ENCODE results near the gene YTHDC1. TPM values are rescaled to one million over a fixed set of nuclear protein-coding genes. Genes with fewer than 3 reads are reported as not detected.

The YTHDC1 gene
- total and polyA plus RNA-seq, 2 experiments from 2014 or later = 29.8 to 38.0 TPM

DNA sequence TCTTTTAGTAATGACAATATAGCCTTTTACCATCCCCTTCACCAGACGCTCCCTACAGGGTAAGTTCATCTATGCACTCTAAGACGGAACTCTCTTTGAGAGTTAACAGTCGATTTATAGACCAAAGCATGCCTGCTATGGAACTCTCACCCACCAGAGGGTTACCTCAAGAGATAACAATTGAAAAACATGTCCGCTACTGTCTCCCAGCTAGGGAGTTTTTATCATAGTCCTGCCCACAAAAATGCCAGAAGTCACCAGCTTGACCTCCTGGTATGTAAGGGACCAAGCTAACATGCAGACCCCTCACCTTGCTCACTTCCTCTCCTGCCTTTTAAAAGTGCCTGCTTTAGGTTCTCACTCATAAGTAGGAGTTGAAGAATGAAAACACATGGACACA lies 16.7 kb upstream of the YTHDC1 start:
- Histone ChIP-seq H2AFZ (no peak overlapping the region), H3K9ac (no peak overlapping the region), H3K27ac (no peak overlapping the region), H3K79me2 (ENCODE audit: insufficient read depth) (no peaks in the 10 kb centered on the region), H4K20me1 (ENCODE audit: insufficient read depth) (no peaks in the 10 kb centered on the region), H3K36me3 (ENCODE audit: low read depth) (no peaks in the 10 kb centered on the region), H3K9me2 (ENCODE audit: insufficient read depth) (no peaks in the 10 kb centered on the region), H3K27me3 (replicated peaks; ENCODE audit: insufficient read depth) (no peaks in the 10 kb centered on the region), H3K9me3 (ENCODE audit: low read depth) (no peaks in the 10 kb centered on the region), H3K4me3 (no peak overlapping the region), H3K4me2 (ENCODE audit: unreplicated experiment) (no peak overlapping the region), H3F3A (ENCODE audit: insufficient read depth) (peaks cover 31% of the 10 kb centered on the region), H3K4me1 (ENCODE audit: insufficient read depth) (peaks cover 31% of the 10 kb centered on the region)
- no peak for DNase-seq
- TF ChIP-seq EZH2phosphoT487 (IDR thresholded peaks at IDR 0.05; ENCODE audit: insufficient read depth, low read depth) (no peak), EZH2 (IDR thresholded peaks at IDR 0.05; ENCODE audit: insufficient read depth, poor library complexity, severe bottlenecking) (no peak)
- in situ Hi-C loops (cut with MboI) = loop anchor here (25.0 kb wide), 1 partner anchor 479 kb away; the partner anchor contains the start of gene TMPRSS11D
- 75 to 80% methylated on average over 4 of the region's 4 CpGs for WGBS, 2 experiments (ENCODE audit: low coverage in 1 of 2, low lambda C conversion rate in 2 of 2, missing lambda C conversion rate in 2 of 2)

DNA sequence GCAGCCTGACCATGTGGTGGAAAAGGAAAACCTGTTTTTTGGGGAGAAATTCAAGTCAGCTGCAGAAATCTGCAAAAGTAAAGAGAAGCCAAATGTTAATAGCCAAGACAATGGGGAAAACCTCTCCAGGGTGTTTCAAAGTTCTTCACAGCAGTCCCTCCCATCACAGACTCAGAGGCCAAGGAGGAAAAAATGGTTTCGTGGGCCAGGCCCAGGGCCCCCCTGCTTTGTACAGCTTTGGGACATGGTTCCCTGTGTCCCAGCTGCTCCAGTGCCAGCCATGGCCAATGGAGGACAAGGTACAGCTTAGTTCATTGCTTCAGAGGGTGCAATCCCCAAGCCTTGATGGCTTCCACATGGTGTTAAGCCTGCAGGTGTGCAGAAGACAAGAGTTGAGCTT lies 15.2 kb upstream of the YTHDC1 start:
- H3K79me2 ChIP-seq (ENCODE audit: insufficient read depth) = no peaks in the 10 kb centered on the region
- H4K20me1 ChIP-seq (ENCODE audit: insufficient read depth) = no peaks in the 10 kb centered on the region
- no peaks in the 10 kb centered on the region for H3K27me3 ChIP-seq (replicated peaks; ENCODE audit: insufficient read depth)
- no peaks in the 10 kb centered on the region for H3K9me2 ChIP-seq (ENCODE audit: insufficient read depth)
- in situ Hi-C loops (cut with MboI) = loop anchor here (25.0 kb wide), 1 partner anchor 478 kb away; the partner anchor contains the start of gene TMPRSS11D
- H3K9ac ChIP-seq = no peak overlapping the region
- H3F3A ChIP-seq (ENCODE audit: insufficient read depth) = peaks cover 44% of the 10 kb centered on the region
- no peak overlapping the region for H3K4me3 ChIP-seq
- WGBS, 2 experiments (ENCODE audit: low coverage in 1 of 2, low lambda C conversion rate in 2 of 2, missing lambda C conversion rate in 2 of 2) = 47 to 67% methylated on average over 1 of the region's 1 CpG
- H3K27ac ChIP-seq = no peak overlapping the region
- no peak overlapping the region for H3K4me2 ChIP-seq (ENCODE audit: unreplicated experiment)
- H2AFZ ChIP-seq = no peak overlapping the region
- H3K9me3 ChIP-seq (ENCODE audit: low read depth) = no peaks in the 10 kb centered on the region
- TF ChIP-seq EZH2phosphoT487 (IDR thresholded peaks at IDR 0.05; ENCODE audit: insufficient read depth, low read depth) = no peak
- no peak for TF ChIP-seq EZH2 (IDR thresholded peaks at IDR 0.05; ENCODE audit: insufficient read depth, poor library complexity, severe bottlenecking)
- no peaks in the 10 kb centered on the region for H3K36me3 ChIP-seq (ENCODE audit: low read depth)
- no peak for DNase-seq
- H3K4me1 ChIP-seq (ENCODE audit: insufficient read depth) = peaks cover 46% of the 10 kb centered on the region

DNA sequence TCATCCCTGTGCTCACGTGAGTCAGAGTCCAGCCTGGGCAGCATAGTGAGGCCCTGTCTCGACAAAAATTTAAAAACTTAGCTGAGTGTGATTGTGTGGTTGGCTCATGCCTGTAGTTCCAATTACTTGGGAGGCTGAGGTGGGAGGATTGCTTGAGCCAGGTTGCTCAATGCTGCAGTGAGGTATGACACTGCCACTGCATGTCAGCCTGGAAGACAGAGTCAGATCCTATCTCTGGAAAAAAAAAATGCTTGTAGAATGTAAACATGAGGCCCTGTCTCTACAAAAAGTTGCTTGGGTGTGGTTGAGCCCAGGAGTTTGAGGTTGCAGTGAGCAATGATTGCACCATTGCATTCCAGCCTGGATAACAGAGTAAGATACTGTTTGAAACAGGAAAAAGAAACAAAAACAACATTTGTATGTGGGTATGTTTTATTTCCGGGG lies 11.3 kb upstream of the YTHDC1 start:
- in situ Hi-C loops (cut with MboI) = loop anchor here (25.0 kb wide), 1 partner anchor 474 kb away; the partner anchor contains the start of gene TMPRSS11D
- WGBS, 2 experiments (ENCODE audit: low coverage in 1 of 2, low lambda C conversion rate in 2 of 2, missing lambda C conversion rate in 2 of 2) = 18 to 21% methylated on average over 3 of the region's 3 CpGs

DNA sequence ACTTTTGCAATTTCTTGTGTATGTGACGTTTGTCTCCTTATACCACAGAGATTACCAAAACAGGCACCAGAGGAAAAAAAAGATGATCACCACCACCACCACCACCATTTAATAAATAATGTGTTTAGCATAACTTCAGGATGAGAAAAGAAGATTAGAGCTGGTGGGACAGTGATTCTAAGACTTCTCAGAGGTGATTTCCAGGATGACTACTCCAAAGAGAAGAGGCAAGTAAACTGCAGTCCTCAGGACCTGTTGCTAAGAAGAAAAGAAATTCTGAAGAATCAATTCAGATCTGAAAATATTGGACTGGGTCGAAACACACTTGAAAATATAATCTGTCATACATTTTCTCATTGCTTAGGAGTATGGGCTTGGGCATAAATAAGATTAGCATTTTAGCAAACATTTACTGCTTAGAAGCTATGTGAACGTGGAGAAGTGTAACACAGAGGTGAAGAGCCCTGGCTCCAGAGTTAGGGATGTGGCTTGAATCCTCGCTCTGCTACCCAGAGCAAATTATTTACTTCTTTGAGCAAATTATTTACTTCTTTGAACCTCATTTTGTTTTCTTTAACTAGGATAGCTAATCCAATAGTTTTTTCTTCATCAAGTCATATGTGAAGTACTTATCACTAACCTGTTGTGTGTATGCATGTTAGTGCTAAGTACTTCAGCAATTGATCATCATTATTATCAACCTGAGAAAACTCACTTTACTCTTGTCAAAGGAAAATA lies 10.5 kb upstream of the YTHDC1 start:
- Histone ChIP-seq H3K9ac (peak overlapping the region; percentile 38), H2AFZ (peak overlapping the region; percentile 56; the same call in 1 of the 2 replicates), H3F3A (ENCODE audit: insufficient read depth) (peaks cover 19% of the 10 kb centered on the region), H3K27me3 (replicated peaks; ENCODE audit: insufficient read depth) (no peaks in the 10 kb centered on the region), H3K9me3 (ENCODE audit: low read depth) (no peaks in the 10 kb centered on the region), H3K9me2 (ENCODE audit: insufficient read depth) (no peaks in the 10 kb centered on the region), H4K20me1 (ENCODE audit: insufficient read depth) (no peaks in the 10 kb centered on the region), H3K4me2 (ENCODE audit: unreplicated experiment) (peak overlapping the region; percentile 16), H3K27ac (peak overlapping the region; percentile 83), H3K79me2 (ENCODE audit: insufficient read depth) (no peaks in the 10 kb centered on the region), H3K4me3 (no peak overlapping the region), H3K4me1 (ENCODE audit: insufficient read depth) (peaks cover 27% of the 10 kb centered on the region), H3K36me3 (ENCODE audit: low read depth) (no peaks in the 10 kb centered on the region)
- no peak for DNase-seq
- WGBS, 2 experiments (ENCODE audit: low coverage in 1 of 2, low lambda C conversion rate in 2 of 2, missing lambda C conversion rate in 2 of 2) = 60 to 61% methylated on average over 4 of the region's 4 CpGs
- in situ Hi-C loops (cut with MboI) = loop anchor here (25.0 kb wide), 1 partner anchor 473 kb away; the partner anchor contains the start of gene TMPRSS11D
- TF ChIP-seq EZH2 (IDR thresholded peaks at IDR 0.05; ENCODE audit: insufficient read depth, poor library complexity, severe bottlenecking) = no peak
- TF ChIP-seq EZH2phosphoT487 (IDR thresholded peaks at IDR 0.05; ENCODE audit: insufficient read depth, low read depth) = no peak

More for the DNA sequence above, 11.3 kb upstream of the YTHDC1 start:
- H3K36me3 ChIP-seq (ENCODE audit: low read depth) = no peaks in the 10 kb centered on the region
- peaks cover 27% of the 10 kb centered on the region for H3K4me1 ChIP-seq (ENCODE audit: insufficient read depth)
- H3K4me2 ChIP-seq (ENCODE audit: unreplicated experiment) = peak overlapping the region; percentile 16
- H3K9me2 ChIP-seq (ENCODE audit: insufficient read depth) = no peaks in the 10 kb centered on the region
- peak; percentile 92 for DNase-seq
- no peaks in the 10 kb centered on the region for H4K20me1 ChIP-seq (ENCODE audit: insufficient read depth)
- peak overlapping the region; percentile 56; the same call in 1 of the 2 replicates for H2AFZ ChIP-seq
- H3F3A ChIP-seq (ENCODE audit: insufficient read depth) = peaks cover 19% of the 10 kb centered on the region
- no peaks in the 10 kb centered on the region for H3K9me3 ChIP-seq (ENCODE audit: low read depth)
- peak overlapping the region; percentile 38 for H3K9ac ChIP-seq
- H3K79me2 ChIP-seq (ENCODE audit: insufficient read depth) = no peaks in the 10 kb centered on the region
- H3K27me3 ChIP-seq (replicated peaks; ENCODE audit: insufficient read depth) = no peaks in the 10 kb centered on the region
- TF ChIP-seq EZH2phosphoT487 (IDR thresholded peaks at IDR 0.05; ENCODE audit: insufficient read depth, low read depth) (no peak), EZH2 (IDR thresholded peaks at IDR 0.05; ENCODE audit: insufficient read depth, poor library complexity, severe bottlenecking) (no peak)
- H3K4me3 ChIP-seq = no peak overlapping the region
- H3K27ac ChIP-seq = peak overlapping the region; percentile 83

Measured in GM23248 (cell line).